DND-41 (cell line): Measurements from ENCODE around the gene KIR2DL1.
"Not testable (repeated sequence)": the region's sequence is repeated elsewhere in the genome, so short reads cannot be mapped to it uniquely, and the experiment has no call there.

Source experiments
- ATAC-seq: fragments of 200-7000 bp; cut with Tn5 transposase; 3 replicates; pipeline ENCODE4 v1.9.1; 2021; ENCODE audit warnings: low read depth; ENCODE audit not compliant: insufficient read depth
- DNase-seq: peaks from one replicate; pipeline ENCODE4 v3.0.0-alpha.2; 2020
- H2AFZ ChIP-seq: 2 replicates; pipeline ENCODE4 v1.6.0; 2012; ENCODE audit warnings: low read depth, low read length
- H3K27ac ChIP-seq: 2 replicates; pipeline ENCODE4 v1.5.1; 2012; ENCODE audit warnings: low read length, inconsistent platforms
- H3K27me3 ChIP-seq: fragments of 200-600 bp; sonication (generic); 2 replicates; pipeline ENCODE4 v1.6.0; 2012; ENCODE audit warnings: low read length, mild to moderate bottlenecking, inconsistent platforms; ENCODE audit not compliant: insufficient read depth, poor library complexity
- H3K36me3 ChIP-seq: 2 replicates; pipeline ENCODE4 v1.5.1; 2012; ENCODE audit warnings: low read length, inconsistent platforms; ENCODE audit not compliant: insufficient read depth
- H3K4me1 ChIP-seq: 2 replicates; pipeline ENCODE4 v1.5.1; 2012; ENCODE audit warnings: mild to moderate bottlenecking, low read length; ENCODE audit not compliant: insufficient read depth
- H3K4me2 ChIP-seq: 2 replicates; pipeline ENCODE4 v1.6.0; 2012; ENCODE audit warnings: mild to moderate bottlenecking, moderate library complexity, low read length, inconsistent platforms; ENCODE audit not compliant: insufficient read depth
- H3K4me3 ChIP-seq, 2 experiments: fragments of 200-600 bp in 1 of 2; shearing (Covaris generic) in 1 of 2; 2 replicates each; pipeline ENCODE4 v1.5.1; 2012 to 2016; ENCODE audit warnings: inconsistent platforms in 2 of 2, low read length in 2 of 2, mild to moderate bottlenecking in 2 of 2, low read depth in 1 of 2, moderate library complexity in 1 of 2
- H3K79me2 ChIP-seq: 2 replicates; pipeline ENCODE4 v1.6.0; 2012; ENCODE audit warnings: low read length, inconsistent platforms; ENCODE audit not compliant: insufficient read depth
- H3K9ac ChIP-seq: 2 replicates; pipeline ENCODE4 v1.6.0; 2012; ENCODE audit warnings: low read depth, mild to moderate bottlenecking, inconsistent platforms, low read length, moderate library complexity
- H3K9me3 ChIP-seq: 2 replicates; pipeline ENCODE4 v1.5.1; 2012; ENCODE audit warnings: low read length, moderate library complexity, mild to moderate bottlenecking, inconsistent platforms; ENCODE audit not compliant: insufficient read depth, severe bottlenecking
- H4K20me1 ChIP-seq: 2 replicates; pipeline ENCODE4 v1.6.0; 2012; ENCODE audit warnings: low read length; ENCODE audit not compliant: insufficient read depth

The KIR2DL1 gene

DNA sequence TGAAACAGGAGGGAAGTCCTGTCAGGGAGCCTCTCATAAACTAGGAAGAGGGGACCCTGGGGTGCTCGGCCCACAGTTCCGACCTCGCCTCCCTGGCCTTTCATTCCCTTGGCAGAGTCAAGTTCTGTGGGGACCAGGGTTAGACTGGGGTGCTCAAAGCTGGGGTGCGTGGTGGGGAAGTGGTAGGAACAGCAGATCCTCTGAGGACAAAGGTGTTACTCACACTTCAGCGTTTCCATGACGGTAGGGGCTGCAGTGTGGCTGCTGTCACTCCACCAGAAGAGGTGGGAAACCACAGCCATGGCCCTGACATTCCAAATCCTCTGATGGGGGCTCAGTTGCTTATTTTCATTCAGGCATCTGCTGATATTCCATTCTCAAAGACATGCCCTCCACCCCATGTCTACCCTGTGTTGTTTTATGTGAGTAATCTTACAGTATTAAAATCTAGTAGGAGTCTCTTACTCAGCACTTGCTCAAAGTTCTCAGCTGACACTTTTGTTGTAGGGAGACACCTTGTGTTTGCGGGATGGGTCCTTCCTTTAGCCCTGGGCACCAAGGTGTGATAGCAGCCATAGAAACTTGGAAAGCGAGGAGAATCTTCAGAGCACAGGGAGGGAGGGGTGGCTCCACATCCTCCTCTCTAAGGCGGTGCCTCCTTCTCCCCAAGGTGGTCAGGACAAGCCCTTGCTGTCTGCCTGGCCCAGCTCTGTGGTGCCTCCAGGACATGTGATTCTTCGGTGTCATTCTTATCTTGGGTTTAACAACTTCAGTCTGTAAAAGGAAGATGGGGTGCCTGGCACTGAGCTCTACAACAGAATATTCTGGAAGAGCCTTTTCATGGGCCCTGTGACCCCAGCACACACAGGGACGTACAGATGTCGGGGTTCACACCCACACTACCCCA, 13.1 kb upstream of the KIR2DL1 start:
- H3K9me3 ChIP-seq, H3K4me1 ChIP-seq, H3K36me3 ChIP-seq, H3K4me2 ChIP-seq, H3K79me2 ChIP-seq, H3K9ac ChIP-seq, H3K4me3 ChIP-seq, H3K27me3 ChIP-seq, H3K27ac ChIP-seq, H2AFZ ChIP-seq, DNase-seq, ATAC-seq, H4K20me1 ChIP-seq: not testable (repeated sequence)

DNA sequence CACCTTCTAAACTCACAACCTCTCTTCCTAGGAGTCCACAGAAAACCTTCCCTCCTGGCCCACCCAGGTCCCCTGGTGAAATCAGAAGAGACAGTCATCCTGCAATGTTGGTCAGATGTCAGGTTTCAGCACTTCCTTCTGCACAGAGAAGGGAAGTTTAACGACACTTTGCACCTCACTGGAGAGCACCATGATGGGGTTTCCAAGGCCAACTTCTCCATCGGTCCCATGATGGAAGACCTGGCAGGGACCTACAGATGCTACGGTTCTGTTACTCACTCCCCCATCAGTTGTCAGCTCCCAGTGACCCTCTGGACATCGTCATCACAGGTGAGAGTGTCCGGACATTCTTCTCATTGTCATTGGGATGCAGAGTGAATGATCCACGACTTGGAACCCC, 11.0 kb upstream of the KIR2DL1 start:
- not testable (repeated sequence) for H2AFZ ChIP-seq, H4K20me1 ChIP-seq, H3K36me3 ChIP-seq, H3K4me1 ChIP-seq, H3K9ac ChIP-seq, H3K79me2 ChIP-seq, H3K9me3 ChIP-seq, H3K4me2 ChIP-seq, H3K27ac ChIP-seq, ATAC-seq, H3K4me3 ChIP-seq, H3K27me3 ChIP-seq, DNase-seq

DNA sequence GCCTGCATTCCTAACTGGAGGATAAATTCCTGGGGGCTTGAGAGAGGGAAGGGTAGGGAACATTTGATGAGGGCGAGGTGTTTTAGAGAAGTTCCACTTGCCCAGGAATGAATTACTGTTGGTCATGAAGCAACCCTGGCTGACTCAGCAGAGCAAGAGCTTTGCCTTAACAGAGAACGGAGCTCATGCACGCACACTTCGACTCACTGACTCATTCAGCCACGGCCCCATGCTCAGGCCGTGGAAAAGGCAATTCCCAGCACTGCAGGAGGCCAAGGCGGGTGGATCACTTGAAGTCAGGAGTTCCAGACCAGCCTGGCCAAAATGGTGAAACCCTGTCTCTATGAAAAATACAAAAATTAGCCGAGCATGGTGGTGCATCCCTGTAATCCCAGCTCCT, 5.4 kb upstream of the KIR2DL1 start:
- not testable (repeated sequence) for H3K36me3 ChIP-seq, DNase-seq, H2AFZ ChIP-seq, ATAC-seq, H3K4me2 ChIP-seq, H3K4me1 ChIP-seq, H4K20me1 ChIP-seq, H3K9ac ChIP-seq, H3K79me2 ChIP-seq, H3K27me3 ChIP-seq, H3K4me3 ChIP-seq, H3K27ac ChIP-seq, H3K9me3 ChIP-seq

DNA sequence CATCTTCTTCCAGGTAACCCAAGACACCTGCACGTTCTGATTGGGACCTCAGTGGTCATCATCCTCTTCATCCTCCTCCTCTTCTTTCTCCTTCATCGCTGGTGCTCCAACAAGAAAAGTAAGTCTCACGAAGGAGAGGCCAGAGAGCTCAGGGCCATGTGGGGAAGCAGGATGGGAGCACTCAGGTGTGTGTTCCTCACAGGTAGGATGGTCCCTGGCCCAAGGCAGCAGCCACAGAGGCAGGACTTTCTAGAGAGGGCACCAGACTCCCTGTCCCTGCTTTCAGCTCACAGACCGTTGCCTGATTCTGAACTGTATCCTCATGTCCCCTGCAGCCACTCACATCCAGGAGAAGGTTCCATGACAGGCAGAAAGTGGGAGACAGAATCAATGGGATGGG, 3.1 kb upstream of the KIR2DL1 start:
- DNase-seq, H3K4me1 ChIP-seq, H3K4me2 ChIP-seq, H3K27me3 ChIP-seq, H3K9ac ChIP-seq, H2AFZ ChIP-seq, H3K79me2 ChIP-seq, H3K9me3 ChIP-seq, H3K27ac ChIP-seq, ATAC-seq, H3K4me3 ChIP-seq, H4K20me1 ChIP-seq, H3K36me3 ChIP-seq: not testable (repeated sequence)

DNA sequence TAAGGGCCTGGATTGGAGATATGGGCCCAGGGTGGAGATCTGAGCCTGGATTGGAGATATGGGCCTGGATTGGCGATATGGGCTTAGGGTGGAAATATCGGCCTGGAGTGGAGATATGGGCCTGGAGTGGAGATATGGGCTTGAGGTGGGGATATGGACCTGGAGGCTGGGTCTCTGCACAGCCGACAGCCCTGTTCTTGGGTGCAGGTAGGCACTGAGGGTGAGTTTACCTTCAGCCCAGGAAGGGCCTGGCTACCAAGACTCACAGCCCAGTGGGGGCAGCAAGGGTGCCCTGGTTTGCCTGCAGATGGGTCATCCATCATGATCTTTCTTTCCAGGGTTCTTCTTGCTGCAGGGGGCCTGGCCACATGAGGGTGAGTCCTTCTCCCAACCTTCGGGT, 918 bp downstream of the KIR2DL1 start:
- not testable (repeated sequence) for H3K36me3 ChIP-seq, H3K9me3 ChIP-seq, H4K20me1 ChIP-seq, DNase-seq, H3K27me3 ChIP-seq, H3K27ac ChIP-seq, H3K9ac ChIP-seq, H3K4me3 ChIP-seq, H3K79me2 ChIP-seq, H3K4me1 ChIP-seq, ATAC-seq, H3K4me2 ChIP-seq, H2AFZ ChIP-seq

DNA sequence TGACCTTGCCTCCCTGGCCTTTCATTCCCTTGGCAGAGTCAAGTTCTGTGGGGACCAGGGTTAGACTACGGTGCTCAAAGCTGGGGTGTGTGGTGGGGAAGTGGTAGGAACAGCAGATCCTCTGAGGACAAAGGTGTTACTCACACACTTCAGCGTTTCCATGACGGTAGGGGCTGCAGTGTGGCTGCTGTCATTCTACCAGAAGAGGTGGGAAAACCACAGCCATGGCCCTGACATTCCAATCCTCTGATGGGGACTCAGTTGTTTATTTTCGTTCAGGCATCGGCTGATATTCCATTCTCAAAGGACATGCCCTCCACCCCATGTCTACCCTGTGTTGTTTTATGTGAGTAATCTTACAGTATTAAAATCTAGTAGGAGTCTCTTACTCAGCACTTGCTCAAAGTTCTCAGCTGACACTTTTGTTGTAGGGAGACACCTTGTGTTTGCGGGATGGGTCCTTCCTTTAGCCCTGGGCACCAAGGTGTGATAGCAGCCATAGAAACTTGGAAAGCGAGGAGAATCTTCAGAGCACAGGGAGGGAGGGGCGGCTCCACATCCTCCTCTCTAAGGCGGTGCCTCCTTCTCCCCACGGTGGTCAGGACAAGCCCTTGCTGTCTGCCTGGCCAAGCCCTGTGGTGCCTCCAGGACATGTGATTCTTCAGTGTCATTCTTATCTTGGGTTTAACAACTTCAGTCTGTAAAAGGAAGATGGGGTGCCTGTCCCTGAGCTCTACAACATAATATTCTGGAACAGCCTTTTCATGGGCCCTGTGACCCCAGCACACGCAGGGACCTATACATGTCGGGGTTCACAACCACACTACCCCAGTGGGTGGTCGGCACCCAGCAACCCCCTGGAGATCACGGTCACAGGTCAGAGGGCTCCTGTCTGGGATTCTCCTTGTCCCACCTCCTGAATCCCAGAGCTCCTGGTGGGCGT, 1.7 kb downstream of the KIR2DL1 start:
- H3K4me2 ChIP-seq, H3K9ac ChIP-seq, DNase-seq: not testable (repeated sequence)

DNA sequence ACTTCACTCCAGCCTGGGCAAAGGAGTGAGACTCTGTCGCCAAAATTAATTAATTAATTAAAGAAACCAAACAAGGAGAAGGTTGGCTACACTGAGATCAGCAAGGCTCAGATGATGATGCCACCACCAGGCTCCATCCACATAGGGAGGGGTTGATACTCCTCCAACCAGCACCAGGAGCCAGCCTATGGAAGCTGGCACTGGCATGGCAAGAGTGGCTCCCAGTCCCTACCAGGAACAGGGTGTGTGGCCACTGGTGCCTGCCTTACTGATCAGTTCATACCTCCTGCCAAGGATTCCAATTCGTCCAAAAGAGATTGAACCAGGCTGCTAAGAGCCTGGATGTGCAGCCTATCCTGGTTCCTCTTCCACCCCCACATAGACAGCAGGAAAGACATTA, 3.1 kb downstream of the KIR2DL1 start:
- not testable (repeated sequence) for H3K27me3 ChIP-seq, H3K9me3 ChIP-seq

More for the DNA sequence above, 1.7 kb downstream of the KIR2DL1 start:
- H3K27ac ChIP-seq, H3K9me3 ChIP-seq, H2AFZ ChIP-seq, H4K20me1 ChIP-seq, H3K36me3 ChIP-seq, H3K4me1 ChIP-seq, H3K79me2 ChIP-seq, H3K27me3 ChIP-seq, H3K4me3 ChIP-seq, ATAC-seq: not testable (repeated sequence)

More for the DNA sequence above, 3.1 kb downstream of the KIR2DL1 start:
- H2AFZ ChIP-seq, H3K4me3 ChIP-seq, H4K20me1 ChIP-seq, H3K36me3 ChIP-seq, H3K4me1 ChIP-seq, H3K9ac ChIP-seq, H3K79me2 ChIP-seq, H3K27ac ChIP-seq, H3K4me2 ChIP-seq, ATAC-seq, DNase-seq: not testable (repeated sequence)
